ENCODE measurements around the gene HOTAIR. TPM values are rescaled to one million over a fixed set of nuclear protein-coding genes. Genes with fewer than 3 reads are reported as not detected.

HOTAIR gene
- total RNA-seq, 4 donors from 2014 or later = 4.9 to 14.9 (median 9.7) TPM

DNA sequence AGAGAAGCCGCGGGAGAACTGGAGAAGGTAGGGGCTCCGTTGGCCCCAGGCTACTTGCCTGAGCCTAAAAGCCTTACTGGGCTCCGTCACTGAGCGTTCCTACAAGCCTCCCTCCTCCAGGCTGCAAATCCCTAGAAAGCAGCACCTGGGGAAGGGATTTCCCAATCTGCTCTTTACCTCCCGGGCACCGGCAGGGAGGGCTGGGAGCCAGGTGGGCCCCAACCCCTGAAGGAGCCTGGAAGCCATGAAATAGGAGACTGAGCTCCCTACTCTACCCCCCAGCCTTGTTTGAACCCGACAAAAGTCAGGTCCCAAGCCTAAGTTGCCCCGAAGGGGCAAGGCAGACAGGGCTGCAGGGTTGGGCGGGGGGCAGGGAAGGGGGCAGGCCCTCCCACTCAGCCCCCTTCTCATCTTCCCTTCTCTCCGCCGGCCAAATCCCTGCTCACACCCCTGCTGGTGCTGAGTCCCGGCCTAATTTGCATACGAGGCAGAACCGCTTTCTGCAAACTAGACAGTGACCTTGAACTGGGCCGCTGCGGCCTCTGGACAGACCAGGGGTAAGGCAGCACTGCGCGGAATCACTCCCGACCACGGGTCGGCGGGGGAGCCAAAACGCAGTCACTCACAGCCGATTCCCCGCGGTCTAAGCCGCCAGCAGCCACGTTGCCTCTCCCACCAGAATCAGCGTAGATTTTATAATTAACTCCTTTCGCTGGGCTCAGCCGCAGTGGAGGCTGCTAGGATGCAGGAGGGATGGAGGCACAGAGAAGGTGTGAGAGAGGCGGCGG lies 23.8 kb downstream of the HOTAIR start:
- TF ChIP-seq POLR2A (IDR thresholded peaks at IDR 0.05) = no peak
- no peak for TF ChIP-seq CTCF (IDR thresholded peaks at IDR 0.05)
- H3K4me3 ChIP-seq (ENCODE audit: low read depth, poor library complexity, severe bottlenecking) = no peak overlapping the region
- WGBS, 2 donors = 39 to 50% methylated on average over 33 to 34 of the region's 34 CpGs
- intact Hi-C loops (cut with DNase I; ENCODE audit: low total_unique reads) = loop anchor here (5.0 kb wide), 1 partner anchor 159 kb away; no protein-coding TSS in a partner anchor
- DNase-seq (ENCODE audit: low spot score in 2 of 2) = no peak

DNA sequence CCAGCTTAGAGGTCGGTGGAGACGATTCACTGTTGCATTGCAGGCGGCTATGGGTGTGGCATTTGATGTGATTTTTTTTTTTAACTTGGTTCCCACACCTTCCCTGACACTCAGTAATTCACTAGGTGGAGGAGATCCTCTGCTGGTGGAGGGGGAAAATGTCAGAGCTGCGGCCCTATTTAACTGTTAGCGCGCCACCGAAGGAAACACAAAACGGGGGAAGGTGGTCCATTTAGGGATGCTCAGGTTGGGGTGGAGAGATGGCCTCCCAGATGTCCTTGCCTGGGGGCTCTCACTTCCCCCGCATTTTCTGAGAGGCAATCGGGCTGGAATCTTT lies 24.3 kb downstream of the HOTAIR start:
- H3K4me3 ChIP-seq (ENCODE audit: low read depth, poor library complexity, severe bottlenecking) = no peak overlapping the region
- DNase-seq (ENCODE audit: low spot score in 2 of 2) = no peak
- no peak for TF ChIP-seq CTCF (IDR thresholded peaks at IDR 0.05)
- no peak for TF ChIP-seq POLR2A (IDR thresholded peaks at IDR 0.05)
- 17 to 18% methylated on average over 10 of the region's 10 CpGs for WGBS, 2 donors
- intact Hi-C loops (cut with DNase I; ENCODE audit: low total_unique reads) = loop anchor here (5.0 kb wide), 1 partner anchor 158 kb away; no protein-coding TSS in a partner anchor

DNA sequence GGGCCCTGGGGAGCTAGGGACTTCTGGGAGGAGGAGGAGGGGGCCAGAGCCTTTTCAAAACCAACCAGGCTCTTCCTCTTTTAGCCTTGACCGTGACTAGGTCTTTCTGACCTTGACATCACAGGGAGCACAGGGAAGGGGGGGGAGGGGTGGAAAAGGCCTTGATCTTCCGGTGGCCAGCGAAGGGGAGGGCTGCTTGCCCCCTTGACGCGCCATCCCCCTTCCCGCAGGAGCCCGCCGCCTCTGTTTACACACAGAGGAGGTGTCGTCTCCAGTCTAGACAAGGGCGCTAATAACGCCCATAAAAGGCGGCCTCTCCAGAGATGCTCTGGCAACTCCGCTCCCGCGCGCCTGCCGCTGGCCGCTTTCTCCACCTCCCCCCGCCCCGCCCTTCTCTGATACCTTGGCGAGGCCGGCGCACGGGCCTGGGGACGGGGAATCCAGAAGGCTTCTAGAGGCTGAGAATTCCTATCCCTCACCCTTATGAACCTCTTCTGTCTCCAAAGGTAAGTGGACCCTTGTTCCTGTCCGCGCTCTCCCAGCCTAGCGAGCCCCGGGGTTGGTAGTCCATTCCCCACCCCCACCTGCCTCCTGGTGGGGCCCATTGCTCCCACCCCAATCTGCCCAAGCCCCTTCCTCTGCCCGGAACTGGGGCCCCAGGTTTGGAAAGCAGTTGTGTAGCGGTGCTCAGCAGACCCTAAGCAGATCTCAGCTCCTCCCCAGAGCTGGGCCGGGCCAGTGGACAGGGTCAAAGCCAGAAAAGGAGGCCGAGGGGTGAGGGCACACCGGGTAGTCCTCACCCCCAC lies 24.9 kb downstream of the HOTAIR start:
- WGBS, 2 donors = 27 to 32% methylated on average over 31 to 34 of the region's 34 CpGs
- no peak overlapping the region for H3K4me3 ChIP-seq (ENCODE audit: low read depth, poor library complexity, severe bottlenecking)
- DNase-seq (ENCODE audit: low spot score in 2 of 2) = peak in 1 of 2 donors; percentile 85
- TF ChIP-seq CTCF (IDR thresholded peaks at IDR 0.05) (no peak), POLR2A (IDR thresholded peaks at IDR 0.05) (no peak)
- intact Hi-C loops (cut with DNase I; ENCODE audit: low total_unique reads) = loop anchor here (5.0 kb wide), 1 partner anchor 158 kb away; no protein-coding TSS in a partner anchor

DNA sequence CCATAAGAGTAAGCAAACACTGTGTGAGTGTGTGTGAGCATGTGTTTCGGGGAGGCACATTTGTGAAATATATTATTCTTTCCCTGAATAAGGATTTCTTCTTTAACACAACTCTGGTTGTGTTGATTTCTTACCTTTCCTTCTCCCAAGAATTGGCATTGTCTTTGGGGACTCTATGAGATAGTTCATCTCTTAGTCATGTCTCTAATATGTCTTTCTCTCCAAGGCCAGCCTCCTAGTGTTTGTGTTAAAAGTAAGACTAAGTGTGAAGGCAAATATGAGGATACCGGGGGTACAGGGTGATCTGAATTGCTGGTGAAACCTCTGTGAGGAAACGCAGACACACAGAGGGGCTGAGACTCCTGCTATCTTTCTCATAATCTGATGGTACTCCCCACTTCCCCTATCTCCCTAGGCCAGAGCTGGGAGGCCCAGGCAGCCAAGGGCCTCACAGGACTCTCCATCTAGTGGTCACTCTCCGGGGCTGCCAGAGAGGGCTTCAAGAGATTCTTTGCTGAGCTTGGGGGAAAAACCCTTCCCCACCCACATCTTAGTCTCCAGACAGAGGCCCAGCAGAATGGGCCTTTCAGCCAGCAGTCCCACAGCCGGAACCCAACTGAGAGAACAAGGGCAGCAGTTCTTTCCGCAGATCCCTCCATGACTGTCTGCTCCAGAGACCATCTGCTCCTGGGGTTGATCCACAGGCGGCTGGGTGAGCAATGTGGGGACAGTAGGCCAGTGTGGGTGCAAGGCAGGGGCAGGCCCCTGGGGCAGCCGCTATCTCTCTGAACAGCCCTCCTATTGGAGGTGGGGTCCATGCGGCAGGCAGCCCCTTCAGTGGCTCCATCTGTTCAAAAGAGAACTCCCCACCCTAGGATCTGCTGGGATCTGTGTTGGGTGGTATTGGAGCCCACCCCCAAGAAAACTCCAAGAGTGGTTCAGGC lies 25.8 kb downstream of the HOTAIR start:
- 68 to 76% methylated on average over 9 of the region's 9 CpGs for WGBS, 2 donors
- TF ChIP-seq CTCF (IDR thresholded peaks at IDR 0.05) = no peak
- TF ChIP-seq POLR2A (IDR thresholded peaks at IDR 0.05) = no peak
- DNase-seq (ENCODE audit: low spot score in 2 of 2) = peak in 1 of 2 donors; percentile 73
- intact Hi-C loops (cut with DNase I; ENCODE audit: low total_unique reads) = no loop called here
- no peak overlapping the region for H3K4me3 ChIP-seq (ENCODE audit: low read depth, poor library complexity, severe bottlenecking)

DNA sequence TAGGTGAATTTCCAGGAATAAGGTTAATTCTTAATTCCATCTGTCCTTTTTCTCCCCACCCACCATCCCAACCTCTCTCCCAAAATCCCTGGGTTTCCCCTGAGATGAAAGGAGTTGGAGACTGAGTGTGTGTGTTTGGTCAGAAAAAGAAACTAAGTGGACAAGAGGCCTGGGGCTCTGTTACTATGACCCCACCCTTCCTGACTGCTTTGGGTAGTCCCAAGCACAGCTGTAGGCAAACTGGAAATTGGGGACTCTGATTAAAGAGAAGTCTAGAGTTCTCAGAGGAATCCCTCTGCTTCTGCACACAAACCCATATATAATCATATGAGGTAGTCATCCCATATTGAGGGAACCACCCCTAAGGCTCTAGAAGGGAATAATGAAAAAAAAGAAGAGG lies 27.0 kb downstream of the HOTAIR start:
- no peak overlapping the region for H3K4me3 ChIP-seq (ENCODE audit: low read depth, poor library complexity, severe bottlenecking)
- DNase-seq (ENCODE audit: low spot score in 2 of 2) = no peak
- intact Hi-C loops (cut with DNase I; ENCODE audit: low total_unique reads) = no loop called here
- TF ChIP-seq POLR2A (IDR thresholded peaks at IDR 0.05) (no peak), CTCF (IDR thresholded peaks at IDR 0.05) (no peak)
